Measurements from ENCODE around the gene ETV6. TPM values are rescaled to one million over a fixed set of nuclear protein-coding genes. Genes with fewer than 3 reads are reported as not detected.

Gene ETV6
- polyA plus RNA-seq, 1 donor (not counting 4 experiments of a cell fraction or from before 2014, with no cell fraction given): 5.3 TPM

DNA sequence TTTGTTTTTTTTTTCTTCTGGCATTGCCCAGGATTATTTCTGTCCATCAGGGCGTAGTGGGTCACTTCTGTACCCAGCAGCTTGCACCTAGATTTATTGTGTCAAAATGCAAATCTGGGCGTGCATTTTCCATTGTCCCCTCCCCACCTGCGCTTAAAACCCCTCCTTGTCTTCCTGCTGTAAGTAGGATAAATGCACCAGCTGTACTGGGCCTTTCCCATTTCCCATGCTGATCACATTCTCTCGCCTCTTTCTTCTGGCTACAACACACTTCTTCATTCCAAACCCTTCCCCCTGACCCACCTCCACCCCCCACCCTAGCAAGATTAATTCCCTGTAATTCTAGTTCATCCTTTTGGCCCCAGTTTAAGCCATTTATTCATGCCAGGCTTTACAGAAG lies 128.0 kb downstream of the ETV6 start:
- H4K20me1 ChIP-seq (ENCODE audit: control insufficient read depth, extremely low read depth, insufficient read depth, low read length): no peaks in the 10 kb centered on the region
- dilution Hi-C loops (cut with MboI; ENCODE audit: extremely low pct_ligation_motif_present, low sequenced_read_pairs): no loop called here
- H3K27ac ChIP-seq (ENCODE audit: control insufficient read depth, insufficient read depth, low read length): no peak overlapping the region
- DNase-seq (ENCODE audit: low read depth, low spot score): no peak
- no peak for TF ChIP-seq EZH2 (IDR thresholded peaks at IDR 0.05; ENCODE audit: low read length)
- TF ChIP-seq, protein P1, sequence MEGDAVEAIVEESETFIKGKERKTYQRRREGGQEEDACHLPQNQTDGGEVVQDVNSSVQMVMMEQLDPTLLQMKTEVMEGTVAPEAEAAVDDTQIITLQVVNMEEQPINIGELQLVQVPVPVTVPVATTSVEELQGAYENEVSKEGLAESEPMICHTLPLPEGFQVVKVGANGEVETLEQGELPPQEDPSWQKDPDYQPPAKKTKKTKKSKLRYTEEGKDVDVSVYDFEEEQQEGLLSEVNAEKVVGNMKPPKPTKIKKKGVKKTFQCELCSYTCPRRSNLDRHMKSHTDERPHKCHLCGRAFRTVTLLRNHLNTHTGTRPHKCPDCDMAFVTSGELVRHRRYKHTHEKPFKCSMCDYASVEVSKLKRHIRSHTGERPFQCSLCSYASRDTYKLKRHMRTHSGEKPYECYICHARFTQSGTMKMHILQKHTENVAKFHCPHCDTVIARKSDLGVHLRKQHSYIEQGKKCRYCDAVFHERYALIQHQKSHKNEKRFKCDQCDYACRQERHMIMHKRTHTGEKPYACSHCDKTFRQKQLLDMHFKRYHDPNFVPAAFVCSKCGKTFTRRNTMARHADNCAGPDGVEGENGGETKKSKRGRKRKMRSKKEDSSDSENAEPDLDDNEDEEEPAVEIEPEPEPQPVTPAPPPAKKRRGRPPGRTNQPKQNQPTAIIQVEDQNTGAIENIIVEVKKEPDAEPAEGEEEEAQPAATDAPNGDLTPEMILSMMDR (optimal IDR thresholded peaks at IDR 0.05 in 1 of 3, IDR thresholded peaks at IDR 0.05 in 1 of 3, conservative IDR thresholded peaks at IDR 0.05 in 1 of 3; ENCODE audit: extremely low read depth in 1 of 3, insufficient read depth in 2 of 3, low read length in 3 of 3): no peak
- H2AFZ ChIP-seq (ENCODE audit: control insufficient read depth, low read length): no peak overlapping the region
- H3K9me3 ChIP-seq (ENCODE audit: control insufficient read depth, low read depth, low read length): no peaks in the 10 kb centered on the region
- no peaks in the 10 kb centered on the region for H3K4me1 ChIP-seq (ENCODE audit: control insufficient read depth, extremely low read depth, insufficient read depth, low read length)
- H3K36me3 ChIP-seq (ENCODE audit: control insufficient read depth in 2 of 2, extremely low read depth in 1 of 2, insufficient read depth in 2 of 2, low read length in 2 of 2): no peaks in the 10 kb centered on the region
- FAIRE-seq: peak; percentile 44
- no peaks in the 10 kb centered on the region for H3K9me1 ChIP-seq (ENCODE audit: control insufficient read depth, extremely low read depth, insufficient read depth, low read length)
- H3K4me3 ChIP-seq (ENCODE audit: control insufficient read depth in 2 of 3, extremely low read depth in 1 of 3, insufficient read depth in 2 of 3, low read depth in 1 of 3, low read length in 3 of 3): no peak overlapping the region
- H3K79me2 ChIP-seq (ENCODE audit: control insufficient read depth, insufficient read depth, low read length): peaks cover 1% of the 10 kb centered on the region
- no peak overlapping the region for H3K9ac ChIP-seq (ENCODE audit: control insufficient read depth, extremely low read depth, insufficient read depth, low read length)
- no peak overlapping the region for H3K4me2 ChIP-seq (ENCODE audit: control insufficient read depth, extremely low read depth, insufficient read depth, low read depth, low read length)
- H3K27me3 ChIP-seq (ENCODE audit: control insufficient read depth, extremely low read depth, insufficient read depth, low read length): no peaks in the 10 kb centered on the region

- H2AFZ ChIP-seq (ENCODE audit: control insufficient read depth, low read length): no peak overlapping the region
- no peak overlapping the region for H3K27ac ChIP-seq (ENCODE audit: control insufficient read depth, insufficient read depth, low read length)
- no peaks in the 10 kb centered on the region for H4K20me1 ChIP-seq (ENCODE audit: control insufficient read depth, extremely low read depth, insufficient read depth, low read length)
- no peaks in the 10 kb centered on the region for H3K9me1 ChIP-seq (ENCODE audit: control insufficient read depth, extremely low read depth, insufficient read depth, low read length)
- H3K9ac ChIP-seq (ENCODE audit: control insufficient read depth, extremely low read depth, insufficient read depth, low read length): no peak overlapping the region
- DNase-seq (ENCODE audit: low read depth, low spot score): no peak
- no peak overlapping the region for H3K4me2 ChIP-seq (ENCODE audit: control insufficient read depth, extremely low read depth, insufficient read depth, low read depth, low read length)
- dilution Hi-C loops (cut with MboI; ENCODE audit: extremely low pct_ligation_motif_present, low sequenced_read_pairs): no loop called here
- no peak for TF ChIP-seq EZH2 (IDR thresholded peaks at IDR 0.05; ENCODE audit: low read length)
- TF ChIP-seq, protein P1 (optimal IDR thresholded peaks at IDR 0.05 in 1 of 3, IDR thresholded peaks at IDR 0.05 in 1 of 3, conservative IDR thresholded peaks at IDR 0.05 in 1 of 3; ENCODE audit: extremely low read depth in 1 of 3, insufficient read depth in 2 of 3, low read length in 3 of 3): no peak
- peaks cover 3% of the 10 kb centered on the region for H3K79me2 ChIP-seq (ENCODE audit: control insufficient read depth, insufficient read depth, low read length)
- H3K4me3 ChIP-seq (ENCODE audit: control insufficient read depth in 2 of 3, extremely low read depth in 1 of 3, insufficient read depth in 2 of 3, low read depth in 1 of 3, low read length in 3 of 3): no peak overlapping the region
- no peaks in the 10 kb centered on the region for H3K36me3 ChIP-seq (ENCODE audit: control insufficient read depth in 2 of 2, extremely low read depth in 1 of 2, insufficient read depth in 2 of 2, low read length in 2 of 2)
- no peaks in the 10 kb centered on the region for H3K27me3 ChIP-seq (ENCODE audit: control insufficient read depth, extremely low read depth, insufficient read depth, low read length)
- no peaks in the 10 kb centered on the region for H3K4me1 ChIP-seq (ENCODE audit: control insufficient read depth, extremely low read depth, insufficient read depth, low read length)
- no peaks in the 10 kb centered on the region for H3K9me3 ChIP-seq (ENCODE audit: control insufficient read depth, low read depth, low read length)
- no peak for FAIRE-seq
Observed at GRCh38 chr12:11777962-11778361, 128.5 kb downstream of the ETV6 start.
